NK-92 (cell line): ENCODE measurements around the gene SLIT1.
"Not testable (repeated sequence)": the region's sequence is repeated elsewhere in the genome, so short reads cannot be mapped to it uniquely, and the experiment has no call there.

Experiments used
- DNase-seq: peaks from one replicate; lab custom pipeline; 2025; ENCODE audit not compliant: unreplicated experiment; lab: John Stamatoyannopoulos, UW

The SLIT1 gene

DNA sequence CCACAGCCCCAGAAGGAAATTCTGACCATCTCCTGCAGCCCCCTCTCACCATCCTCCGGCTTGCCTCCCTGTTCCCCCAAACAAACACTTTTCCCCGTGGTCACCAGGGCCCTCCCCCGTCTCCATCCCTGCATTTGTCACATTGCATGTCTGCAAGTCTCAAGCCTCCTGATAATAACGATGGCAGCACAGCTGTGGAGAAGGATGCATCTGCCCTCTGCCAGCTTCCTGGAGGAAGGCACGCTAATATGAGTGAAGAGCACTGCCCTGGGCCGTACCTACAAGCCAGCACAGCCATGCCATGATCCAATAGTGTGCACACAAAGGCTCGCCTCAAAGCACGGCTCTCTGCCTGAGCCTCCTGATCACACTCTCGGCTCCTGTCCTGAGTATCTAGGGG lies 98.5 kb downstream of the SLIT1 start:
- no peak for DNase-seq

DNA sequence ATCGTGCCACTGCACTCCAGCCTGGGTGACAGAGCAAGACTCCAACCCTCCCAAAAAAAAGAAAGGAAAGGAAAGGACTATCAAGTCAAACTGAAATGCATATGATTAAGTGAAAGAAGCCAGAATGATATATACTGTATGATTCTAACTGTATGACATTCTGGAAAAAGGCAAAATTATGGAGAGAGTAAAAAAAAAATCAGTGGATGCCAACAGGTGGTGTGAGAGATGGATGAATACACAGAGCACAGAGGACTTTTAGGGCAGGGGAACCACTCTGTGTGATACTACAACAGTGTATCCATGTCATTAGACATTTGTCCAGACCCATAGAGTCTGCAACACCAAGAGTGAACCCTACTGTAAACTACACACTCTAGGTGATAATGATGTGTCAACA lies 99.2 kb downstream of the SLIT1 start:
- DNase-seq = no peak

DNA sequence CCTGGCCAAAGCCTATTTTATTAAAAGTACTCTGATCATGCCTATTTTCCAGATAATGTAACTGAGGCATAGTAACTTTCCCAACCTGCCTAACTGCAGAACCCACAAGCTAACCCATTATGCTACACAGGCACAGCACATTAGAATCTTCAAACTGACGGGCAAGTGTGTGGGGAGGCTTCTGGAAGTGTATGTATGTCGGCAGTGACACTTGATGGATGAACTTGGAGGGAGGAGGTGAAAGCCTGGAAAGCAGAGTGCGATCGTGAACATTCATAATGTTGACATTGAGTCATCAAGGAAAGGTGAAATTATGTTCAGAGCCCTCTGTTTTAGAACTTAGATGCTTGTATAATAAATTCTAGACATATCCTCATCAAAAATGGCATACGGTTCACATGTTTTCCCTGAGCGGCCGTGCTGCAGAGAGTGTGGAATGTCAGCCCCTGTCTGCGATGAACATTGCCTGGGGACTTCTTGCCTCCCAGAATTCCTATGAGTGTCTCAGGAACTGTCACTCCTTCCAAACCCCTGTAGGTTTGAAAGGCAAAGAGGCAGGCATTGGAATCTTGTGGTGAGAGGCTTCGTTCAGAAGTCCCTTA lies 102.4 kb downstream of the SLIT1 start:
- no peak for DNase-seq

DNA sequence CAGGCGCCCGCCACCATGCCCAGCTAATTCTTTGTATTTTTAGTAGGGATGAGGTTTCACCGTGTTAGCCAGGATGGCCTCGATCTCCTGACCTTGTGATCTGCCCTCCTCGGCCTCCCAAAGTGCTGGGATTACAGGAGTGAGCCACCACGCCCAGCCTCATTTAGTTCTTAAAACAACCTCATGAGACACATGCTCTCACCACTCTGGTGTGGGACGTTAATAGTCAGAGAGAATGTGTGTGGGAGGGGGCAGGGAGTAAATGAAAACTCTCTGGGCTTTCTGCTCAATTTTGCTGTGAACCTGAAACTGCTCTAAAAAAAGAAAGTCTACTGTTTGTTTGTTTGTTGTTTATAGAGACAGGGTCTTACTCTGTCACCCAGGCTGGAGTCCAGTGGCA lies 103.2 kb downstream of the SLIT1 start:
- DNase-seq = not testable (repeated sequence)

DNA sequence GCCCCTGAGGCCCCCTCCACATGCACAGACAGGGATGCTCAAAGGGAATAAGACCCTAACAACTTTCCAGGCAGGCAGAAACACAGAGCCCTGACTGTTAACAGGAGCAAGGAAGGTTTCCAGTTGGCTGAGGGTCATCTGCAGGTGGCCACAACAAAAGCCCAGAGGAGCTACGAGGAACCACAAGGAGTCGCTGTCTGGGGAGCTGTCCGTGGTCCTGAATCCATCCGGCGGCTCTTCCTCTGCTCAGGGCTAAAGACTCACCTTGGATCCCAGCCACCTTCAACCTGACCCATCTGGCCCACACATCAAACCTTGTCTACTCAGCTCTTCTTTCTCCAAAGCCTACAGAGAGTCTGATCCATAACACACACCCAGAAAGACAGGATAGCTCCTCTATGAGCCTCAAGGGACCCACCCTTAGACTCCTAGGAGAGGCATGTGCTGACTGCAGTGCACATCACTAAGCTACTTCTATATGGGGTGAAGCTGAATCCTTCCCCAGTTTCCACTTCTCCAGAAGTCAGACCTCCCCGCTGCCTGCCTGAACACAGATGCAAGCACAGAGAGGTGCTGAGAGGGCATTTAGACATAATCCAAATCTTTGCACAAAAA lies 104.0 kb downstream of the SLIT1 start:
- no peak for DNase-seq

DNA sequence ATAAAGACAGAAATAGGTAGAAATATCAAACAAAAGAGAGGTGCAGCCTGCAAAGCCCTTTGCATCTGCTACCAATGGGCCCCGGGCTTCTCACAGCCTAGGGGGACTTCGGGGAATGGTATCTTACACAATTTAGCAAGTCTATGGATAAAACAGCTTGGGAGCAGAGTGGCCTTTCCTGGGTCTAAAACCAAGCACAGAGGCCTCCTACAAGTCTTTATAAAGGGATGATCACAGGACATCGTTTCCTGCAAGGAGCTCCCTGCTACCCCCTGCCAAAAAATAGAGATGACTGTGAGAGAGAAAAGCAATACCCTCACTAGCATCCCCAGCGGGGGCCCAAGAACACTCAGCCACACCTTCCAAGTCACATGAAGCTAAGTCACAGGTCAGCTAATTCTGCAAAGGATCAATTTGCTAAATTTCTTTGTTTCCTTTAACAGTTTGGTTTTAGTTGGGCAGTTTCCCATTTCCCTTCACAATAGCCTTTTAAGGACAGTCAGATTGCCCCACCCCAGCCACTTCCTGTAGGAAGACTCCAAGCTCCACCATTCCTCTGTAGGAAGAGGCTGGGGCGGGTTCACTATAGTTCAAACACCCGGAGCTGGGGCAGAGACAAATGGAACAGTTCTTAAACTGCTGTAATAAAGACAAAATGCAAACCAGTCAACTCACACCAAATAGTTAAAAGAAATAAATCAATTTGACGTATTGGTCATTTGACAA lies 105.5 kb downstream of the SLIT1 start:
- no peak for DNase-seq

DNA sequence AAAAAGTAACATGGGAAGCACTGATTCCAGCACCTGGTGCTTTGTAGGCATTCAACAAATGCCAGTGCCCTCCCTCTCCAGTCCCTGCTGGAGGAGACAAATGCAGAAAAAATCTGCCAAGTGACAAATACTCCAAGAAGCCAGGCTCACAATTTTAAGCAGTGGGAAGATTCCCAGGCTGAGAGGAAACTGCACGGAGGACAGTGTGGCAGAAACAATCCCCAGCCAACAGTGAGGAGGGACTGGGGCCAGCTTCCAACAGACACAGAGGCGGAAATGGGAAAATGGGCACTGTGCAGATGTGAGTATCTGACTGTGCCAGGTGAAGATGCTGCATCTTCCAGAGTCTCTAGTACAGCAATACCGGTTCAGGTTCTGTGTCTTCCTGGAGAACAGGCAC lies 106.3 kb downstream of the SLIT1 start:
- no peak for DNase-seq

DNA sequence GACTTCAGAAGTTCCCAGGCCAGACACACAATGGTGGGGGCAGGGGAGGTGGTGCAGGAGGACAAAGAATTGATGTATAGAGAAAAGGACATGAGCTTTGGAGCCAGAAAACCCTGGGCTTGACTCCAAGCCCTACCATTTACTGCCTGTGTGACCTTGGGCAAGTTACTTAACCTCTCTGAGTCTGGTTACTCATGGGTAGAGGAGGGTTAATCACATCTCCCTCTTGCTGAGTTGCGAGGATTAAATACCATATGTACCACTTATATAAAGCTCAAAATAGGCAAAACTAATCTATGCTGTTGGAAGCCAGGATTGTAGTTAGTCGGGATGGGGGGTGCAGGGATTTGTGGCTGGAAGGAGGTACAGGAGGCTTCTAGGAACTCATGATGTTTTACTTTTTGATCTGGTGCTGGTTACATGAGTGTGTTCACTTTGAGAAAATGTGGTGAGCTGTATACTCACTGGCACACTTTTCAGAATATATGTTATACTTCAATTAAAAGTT lies 106.8 kb downstream of the SLIT1 start:
- no peak for DNase-seq

DNA sequence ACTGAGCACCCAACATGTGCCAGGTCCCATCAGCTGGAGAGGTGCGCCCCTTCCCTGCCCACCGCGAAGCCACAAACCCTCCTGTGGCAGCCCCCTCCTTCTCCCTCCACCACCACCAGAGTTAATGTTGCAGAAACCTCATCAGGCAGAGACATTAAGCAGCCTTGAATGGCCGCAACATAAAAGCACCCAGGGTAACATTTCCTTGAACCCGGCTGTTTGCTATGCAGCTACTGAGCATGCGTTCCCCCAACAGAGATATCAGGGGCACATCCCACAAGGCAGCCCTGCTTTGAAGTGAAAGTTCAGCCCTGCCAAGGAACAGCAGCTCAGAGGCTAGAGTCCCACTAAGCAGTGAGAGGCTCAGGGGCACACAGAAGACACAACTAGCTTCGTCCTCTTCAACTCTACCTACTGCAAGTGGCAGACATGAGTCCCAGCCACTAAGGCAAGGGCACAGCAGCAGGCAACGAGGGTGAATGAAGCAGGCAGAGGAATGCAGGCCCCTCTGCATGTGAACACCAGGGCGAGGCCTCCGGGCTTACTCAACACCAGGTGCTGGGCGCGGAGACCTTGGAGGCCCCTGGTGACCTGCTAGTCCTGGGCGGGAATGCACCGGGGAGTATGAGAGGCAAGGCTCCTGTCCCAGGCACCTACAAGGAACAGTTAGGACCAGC lies 107.4 kb downstream of the SLIT1 start:
- no peak for DNase-seq

DNA sequence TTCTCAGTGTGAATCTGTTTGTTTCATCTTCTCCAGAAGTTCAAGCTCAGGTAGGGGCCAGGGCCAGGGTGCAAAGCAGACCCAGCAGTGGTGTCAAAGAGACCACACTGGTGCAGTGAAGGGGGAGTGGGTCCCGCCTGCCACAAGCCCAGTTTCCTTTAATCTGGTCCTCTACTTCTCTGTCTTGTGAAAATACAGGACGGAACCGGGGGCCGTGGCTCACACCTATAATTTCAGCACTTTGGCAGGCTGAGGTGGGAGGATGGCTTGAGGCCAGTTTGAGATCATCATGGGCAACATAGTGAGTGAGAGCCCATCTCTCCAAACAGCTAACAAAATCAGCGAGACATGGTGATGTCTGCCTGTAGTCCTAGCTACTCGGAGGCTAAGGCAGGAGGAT lies 109.0 kb downstream of the SLIT1 start:
- no peak for DNase-seq

DNA sequence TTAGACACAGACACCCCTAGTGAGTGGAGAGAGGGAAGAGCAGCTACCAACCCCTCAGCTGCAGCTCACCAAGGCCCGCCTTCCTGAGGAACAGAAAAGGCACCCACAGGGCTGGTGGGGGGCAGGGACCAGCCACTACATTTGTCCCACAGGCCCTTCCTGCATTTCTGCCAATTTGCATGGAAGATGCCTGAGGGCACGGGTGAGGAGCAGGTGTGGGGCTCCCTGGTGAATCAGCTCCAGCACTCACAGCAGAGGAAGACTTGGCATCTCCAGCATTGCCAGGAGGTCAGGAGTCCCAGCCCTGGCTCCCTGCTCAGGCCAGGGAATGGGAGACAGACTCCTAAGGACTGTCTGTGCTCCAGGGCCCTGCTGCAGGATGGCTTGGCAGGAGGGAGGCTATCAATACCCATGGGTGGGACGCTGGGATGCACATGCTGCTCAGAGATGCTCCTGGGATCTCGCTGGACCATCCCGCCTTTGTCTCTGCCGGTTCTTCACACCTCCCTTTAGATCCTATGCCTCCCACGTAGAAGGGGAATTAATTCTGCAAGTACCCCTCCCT lies 109.7 kb downstream of the SLIT1 start:
- DNase-seq = no peak

DNA sequence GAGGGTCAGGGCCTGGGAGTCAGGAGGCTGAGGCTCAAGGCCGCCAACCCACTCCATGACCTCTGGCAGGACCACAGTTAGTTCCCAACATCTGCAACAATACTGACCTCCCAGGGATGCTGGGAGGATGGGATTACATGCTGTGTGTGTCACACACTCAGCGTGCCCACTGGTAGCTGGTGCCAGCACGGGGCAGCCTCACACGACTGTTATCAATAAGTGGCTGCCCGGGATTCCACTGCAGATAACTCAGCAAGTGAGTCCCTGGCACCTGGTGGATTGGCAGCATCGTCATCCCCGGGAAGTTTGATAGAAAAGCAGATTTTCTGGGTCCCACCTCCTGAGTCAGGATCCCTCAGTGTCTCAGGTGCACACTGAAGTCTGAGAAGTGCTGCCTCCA lies 110.3 kb downstream of the SLIT1 start:
- DNase-seq = no peak

DNA sequence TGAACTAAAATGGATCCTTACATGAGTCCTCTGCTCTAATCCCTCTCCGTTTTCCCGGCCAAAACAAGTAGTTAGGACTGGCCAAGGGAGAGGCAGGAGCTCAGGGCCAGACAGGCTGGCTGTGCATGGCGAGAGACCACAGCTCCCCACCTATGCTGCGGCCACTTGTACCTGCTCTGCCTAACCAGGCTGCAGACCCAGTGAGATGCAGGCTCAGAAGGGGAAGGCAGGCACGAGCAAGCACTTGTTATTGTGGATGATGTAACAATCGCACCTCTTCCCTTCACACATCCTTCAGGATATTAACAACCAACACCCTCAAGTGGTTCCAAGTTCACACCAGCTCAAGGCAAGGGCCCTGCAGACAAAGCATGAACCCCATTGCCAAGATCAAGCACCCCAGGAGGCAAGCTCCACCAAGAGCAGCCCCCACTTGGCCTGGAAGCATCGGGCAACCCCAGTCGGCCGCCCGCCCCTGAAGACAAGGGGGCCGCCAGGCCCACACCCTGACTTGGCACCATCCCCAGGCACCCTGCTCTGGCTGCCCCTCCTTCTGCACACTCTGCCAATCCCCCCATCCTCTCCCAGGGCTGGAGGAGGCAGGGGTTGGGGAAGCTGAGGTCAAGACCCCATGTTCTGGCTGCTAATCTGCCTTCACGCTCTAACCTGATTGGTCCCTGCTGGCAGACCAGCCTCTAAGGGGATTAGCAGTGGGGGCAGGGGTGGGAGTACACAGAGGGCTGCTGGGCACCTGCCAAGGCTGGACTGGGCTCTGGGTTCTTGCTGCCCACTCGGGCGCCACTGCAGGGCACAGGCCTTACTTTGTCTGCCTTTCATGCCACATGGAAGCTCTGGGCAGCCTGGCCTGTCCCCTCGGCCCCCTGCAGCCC lies 111.3 kb downstream of the SLIT1 start:
- no peak for DNase-seq

DNA sequence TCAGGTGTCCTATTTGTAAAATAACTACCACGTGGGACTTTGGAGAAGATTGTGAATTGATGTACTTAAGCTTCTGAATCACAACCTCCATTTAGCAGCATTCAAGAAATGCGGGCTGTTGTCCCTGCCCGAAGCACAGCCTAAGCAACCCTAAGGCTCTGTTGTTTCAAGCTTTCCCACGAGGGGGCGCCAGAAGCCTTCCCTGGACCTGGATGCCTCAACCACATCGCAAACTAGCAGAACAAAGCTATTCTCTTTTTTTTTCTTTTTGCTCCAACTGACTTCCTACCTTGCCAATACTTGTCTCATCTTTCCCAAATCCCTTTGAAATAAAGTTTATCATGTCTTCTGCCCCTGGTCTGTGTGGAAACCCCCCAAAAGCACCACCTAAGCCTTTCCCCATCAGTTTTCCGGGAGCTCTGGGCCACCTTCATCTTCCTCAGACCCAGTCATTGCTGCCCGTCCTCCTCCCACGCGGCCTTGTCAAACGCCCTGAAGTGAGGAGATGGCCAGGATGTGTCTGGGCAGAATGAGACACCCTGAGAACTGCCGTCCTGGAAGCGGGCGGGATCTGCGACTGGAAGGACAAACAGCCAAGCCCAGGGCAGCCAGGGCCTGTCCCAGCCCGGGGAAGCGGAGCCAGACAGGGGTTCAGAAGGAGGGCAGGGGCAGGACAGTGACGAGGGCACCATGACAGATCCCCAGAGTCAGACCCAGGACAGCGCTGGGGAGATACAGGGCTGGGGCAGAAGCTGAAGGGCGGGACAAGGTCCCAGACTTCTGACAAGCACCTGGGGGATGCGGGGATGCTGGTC lies 112.7 kb downstream of the SLIT1 start:
- no peak for DNase-seq

DNA sequence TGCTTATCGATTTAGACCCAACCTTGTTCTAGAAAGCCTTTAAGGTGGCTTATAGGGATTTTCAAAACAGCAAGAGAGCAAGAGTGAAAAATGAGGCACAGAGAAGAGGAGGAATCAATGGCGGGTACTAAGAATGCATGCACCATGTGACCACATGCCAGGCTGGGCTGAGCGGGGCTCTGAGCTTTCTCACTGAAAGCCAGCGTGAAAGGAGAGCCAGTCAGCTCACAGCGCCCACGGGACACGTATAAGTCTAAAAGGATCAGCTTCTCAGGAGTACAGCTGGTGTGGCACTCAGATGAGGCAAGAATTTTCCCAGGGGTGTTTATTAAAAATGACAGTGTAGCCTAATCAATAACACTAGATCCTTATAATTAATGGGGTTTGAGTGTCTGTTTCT lies 114.3 kb downstream of the SLIT1 start:
- no peak for DNase-seq

DNA sequence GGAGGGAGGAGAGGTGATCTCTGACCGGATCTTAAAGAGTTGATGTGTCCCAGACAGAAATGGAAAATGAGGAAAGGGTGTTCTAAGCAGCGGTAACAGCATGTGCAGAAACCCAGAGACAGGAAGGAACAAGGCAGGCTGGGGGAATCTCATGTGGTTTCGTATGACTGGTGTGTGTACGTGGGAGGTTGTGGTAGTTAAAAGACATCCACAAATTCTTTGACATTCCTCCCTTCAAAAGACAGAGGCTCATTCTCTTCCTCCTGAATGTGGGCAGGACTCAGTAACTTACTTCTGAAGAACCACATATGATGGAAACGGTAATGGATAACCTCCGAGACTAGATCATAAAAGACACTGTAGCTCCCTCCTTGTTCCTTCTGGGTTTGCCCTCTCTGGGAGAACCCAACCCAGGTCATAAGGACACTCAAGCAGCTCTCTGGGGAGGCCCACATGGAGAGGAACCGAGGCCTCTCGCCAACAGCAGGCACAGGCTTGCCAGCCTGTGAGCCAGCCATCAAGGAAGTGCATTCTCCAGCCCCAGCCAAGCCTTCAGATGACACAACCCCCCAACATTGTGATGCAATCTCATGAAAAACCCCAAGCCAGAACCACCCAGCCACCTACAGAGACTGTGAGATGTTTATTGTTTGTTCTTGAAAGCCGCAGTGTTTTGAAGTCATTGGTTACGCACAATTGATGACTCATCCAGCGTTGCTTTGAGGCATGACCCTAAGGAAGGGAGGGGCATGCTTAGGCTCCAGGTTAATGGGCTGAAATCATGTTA lies 116.0 kb downstream of the SLIT1 start:
- no peak for DNase-seq

DNA sequence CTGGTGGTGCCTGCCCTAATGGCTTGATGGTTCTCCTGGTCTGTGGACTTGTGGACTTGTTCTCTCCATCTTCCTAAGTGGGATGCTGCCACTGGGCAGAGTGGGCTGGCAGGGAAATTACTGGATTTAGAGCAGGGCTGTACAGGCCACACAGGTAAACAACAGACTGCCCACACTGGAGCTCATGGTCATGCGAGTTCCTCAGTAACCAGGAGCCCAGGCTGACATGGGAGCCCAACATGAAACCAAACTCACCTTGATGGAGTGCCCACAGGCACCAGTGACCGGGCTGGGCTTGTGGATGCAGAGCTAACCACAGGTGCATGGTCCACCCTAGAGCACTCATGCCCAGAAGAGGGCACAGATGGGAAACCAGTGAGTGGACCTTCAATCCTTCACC lies 116.7 kb downstream of the SLIT1 start:
- DNase-seq = no peak

DNA sequence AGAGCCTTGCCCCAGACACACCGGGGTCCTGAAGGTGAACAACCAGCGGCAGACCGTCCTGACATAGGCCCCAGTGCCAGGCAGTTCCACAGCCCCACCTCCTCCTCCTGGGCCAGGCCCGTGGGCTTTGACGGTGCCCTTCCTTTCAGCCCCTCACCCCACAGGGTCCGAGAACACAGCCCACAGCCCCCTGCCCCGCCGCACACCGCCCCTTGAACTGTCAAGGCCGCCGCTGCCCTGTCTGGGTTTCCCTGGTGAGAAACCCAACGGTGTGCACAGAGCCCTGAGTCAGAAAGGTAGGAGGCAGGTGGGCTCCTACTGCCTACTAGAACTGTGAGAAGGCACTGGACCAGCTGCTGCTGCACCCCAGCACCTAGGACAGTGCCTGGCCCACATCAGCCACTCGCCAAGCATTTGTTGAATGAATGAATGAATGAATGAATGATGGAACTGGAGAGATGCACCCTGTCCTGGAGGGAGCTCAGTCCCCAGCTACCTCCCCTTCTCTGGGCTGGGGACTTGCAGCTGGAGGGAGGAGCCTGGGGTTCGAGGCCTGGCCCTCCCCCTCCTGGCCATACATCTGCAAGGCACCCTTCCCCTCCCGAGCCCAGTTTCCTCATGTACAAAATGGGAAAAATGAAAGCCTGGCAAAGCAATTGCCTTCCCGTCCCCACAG lies 117.9 kb downstream of the SLIT1 start:
- no peak for DNase-seq
